COLO829 (cell line): ENCODE results near the gene KIF13A.
A peak's percentile ranks its signal among the peaks of the same experiment; 100 is the strongest.
"Not testable (repeated sequence)": the region's sequence is repeated elsewhere in the genome, so short reads cannot be mapped to it uniquely, and the experiment has no call there.

Experiments
- DNase-seq: peaks from one replicate; pipeline ENCODE4 v3.0.0; 2012; ENCODE audit warnings: low spot score

The KIF13A gene

DNA sequence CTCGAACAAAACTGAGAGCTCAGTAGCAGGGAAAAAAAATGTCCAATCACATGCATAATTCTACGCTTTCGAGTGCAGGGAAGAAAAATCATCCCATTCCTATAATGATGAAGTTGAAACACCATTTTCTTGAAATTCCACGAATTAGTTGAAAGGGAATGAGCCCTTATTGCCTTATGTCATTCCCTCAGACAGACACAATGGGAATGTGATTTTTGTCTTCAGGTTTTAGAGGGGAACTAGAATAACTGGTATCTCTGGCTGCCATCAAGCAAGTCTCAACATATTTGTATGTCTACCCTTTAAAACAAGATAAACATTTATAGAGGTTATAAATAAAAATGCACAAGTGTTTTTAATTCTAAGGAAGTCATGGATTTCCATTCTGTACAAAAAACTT, 87.9 kb downstream of the KIF13A start:
- no peak for DNase-seq

DNA sequence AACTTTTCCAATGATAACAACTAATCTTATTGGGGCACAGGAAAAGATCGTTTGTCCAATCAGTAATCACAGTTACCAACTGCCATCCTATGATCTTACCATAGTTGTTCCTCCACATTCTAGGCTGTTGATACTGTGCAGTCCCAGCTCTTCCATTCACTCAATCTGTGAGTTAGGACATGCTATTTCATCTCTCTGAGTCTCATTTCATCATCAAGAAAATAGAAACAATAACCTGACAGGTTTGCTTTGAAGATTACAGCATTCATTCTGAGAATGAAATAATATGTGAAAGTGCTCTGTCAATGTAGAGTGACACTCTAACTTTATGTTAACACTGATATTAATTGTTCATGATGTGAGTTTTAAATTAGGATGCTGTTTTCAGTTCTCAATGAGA, 89.8 kb downstream of the KIF13A start:
- DNase-seq = no peak

DNA sequence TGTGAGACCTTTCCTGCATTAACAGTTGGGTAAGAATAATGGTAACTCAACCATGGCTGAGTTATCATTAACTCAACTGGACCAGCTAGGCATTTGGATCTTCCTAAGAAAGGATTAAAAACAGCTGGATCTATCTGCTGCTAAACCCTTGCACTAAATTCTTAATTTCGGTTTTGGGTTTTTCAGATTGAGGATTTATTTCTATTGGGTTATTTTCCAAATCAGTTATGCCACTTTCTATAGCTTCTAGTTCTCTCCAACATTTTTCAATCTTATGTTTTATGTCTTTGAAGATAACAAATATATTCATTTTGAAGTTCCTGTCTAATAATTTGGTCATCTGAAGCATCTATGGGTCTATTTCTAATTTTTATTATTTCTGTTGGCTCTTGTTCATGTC, 92.5 kb downstream of the KIF13A start:
- DNase-seq = no peak

- DNase-seq = no peak
Measured at GRCh38 chr6:17894191-17894590, 93.2 kb downstream of the KIF13A start.

GRCh38 chr6:17892097-17892686, 95.2 kb downstream of the KIF13A start:
- DNase-seq = no peak

GRCh38 chr6:17890309-17890708, 97.1 kb downstream of the KIF13A start:
- DNase-seq = no peak

DNA sequence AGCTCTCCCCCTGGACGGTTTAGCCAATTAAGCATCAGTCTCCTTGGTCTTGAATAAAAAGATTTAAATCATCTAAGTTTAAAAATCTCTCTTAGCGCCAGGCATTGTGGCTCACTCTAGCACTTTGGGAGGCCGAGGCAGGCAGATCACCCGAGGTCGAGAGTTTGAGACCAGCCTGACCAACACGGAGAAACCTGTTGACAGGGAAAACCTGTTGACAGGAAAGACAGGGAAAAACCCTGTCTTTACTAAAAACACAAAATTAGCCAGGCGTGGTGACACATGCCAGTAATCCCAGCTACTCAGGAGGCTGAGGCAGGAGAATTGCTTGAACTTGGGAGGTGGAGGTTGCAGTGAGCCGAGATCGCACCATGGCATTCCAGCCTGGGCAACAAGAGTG, 97.7 kb downstream of the KIF13A start:
- not testable (repeated sequence) for DNase-seq

DNA sequence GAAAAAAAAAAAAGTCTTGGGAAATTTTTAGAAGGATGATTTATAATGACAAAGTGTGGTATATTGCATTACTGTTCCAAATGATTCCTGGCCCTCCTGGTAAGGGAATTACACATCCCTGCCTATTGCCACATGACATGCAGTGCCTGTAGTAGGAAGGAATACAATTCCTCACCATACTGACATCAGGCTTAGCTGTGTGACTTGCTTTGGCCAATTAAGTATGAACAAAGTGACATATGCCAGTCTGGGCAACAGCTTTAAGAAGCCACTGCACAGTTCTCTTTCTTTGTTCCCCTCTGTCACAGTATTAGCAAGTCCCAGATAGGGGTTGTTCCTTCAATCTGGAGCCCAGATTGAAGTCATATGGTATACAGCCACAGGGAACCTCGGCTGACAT, 100.5 kb downstream of the KIF13A start:
- DNase-seq = no peak

DNA sequence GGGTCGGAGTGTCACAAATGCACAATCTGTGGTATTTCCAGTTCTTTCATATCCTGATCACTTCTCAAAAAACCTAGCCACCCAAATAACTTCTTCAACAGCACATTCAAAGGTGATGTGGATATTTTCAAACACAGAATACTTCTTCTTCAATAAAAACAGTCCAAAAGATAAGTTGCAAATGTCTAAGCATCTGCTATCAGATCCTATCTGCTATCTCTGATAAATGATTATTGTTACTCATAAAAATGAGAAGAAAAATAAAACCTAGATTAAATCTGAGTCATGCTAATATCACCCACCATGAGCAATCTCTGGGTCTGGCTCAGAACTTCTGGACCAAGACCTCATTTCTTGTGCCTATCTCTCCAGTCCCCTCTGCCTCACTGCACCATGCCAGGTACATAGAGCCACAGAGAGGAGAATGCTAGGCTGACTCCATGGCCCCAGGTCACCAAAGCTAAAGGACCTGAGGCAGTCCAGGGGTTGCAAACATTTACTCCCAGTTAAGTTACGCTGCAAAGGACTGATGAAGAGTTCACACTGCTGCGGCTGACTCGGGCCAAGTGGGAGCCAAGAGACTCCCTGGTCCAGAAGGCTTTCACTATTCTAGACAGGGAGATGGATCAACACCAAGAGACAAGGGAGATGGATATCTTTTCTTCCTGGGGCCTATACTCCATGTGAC, 101.4 kb downstream of the KIF13A start:
- no peak for DNase-seq

- DNase-seq = peak; percentile 48
Measured at GRCh38 chr6:17884498-17885478, 102.6 kb downstream of the KIF13A start.

- DNase-seq = no peak
Measured at GRCh38 chr6:17883665-17884497, 103.6 kb downstream of the KIF13A start.

- no peak for DNase-seq
Measured at GRCh38 chr6:17881085-17881858, 106.2 kb downstream of the KIF13A start.

GRCh38 chr6:17879184-17879583, 108.3 kb downstream of the KIF13A start:
- no peak for DNase-seq

DNA sequence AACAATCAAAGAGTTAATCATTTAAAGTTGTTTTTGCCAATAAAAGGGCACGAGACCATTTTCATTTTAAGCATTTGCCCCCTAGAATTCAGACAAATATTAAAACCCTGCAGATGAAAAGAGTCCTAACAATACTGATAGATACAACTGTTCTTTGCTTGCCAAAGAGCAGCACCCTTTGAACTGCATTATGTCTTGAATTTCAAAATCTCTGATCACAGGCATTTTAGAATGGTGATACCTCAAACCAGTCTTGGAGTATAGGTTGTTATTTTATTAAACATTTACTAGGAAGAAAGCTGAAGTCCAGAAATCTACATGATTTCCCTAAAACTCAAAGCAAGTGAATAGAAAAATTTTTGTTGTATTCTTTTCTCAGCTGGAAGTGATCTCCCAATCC, 108.7 kb downstream of the KIF13A start:
- no peak for DNase-seq

DNA sequence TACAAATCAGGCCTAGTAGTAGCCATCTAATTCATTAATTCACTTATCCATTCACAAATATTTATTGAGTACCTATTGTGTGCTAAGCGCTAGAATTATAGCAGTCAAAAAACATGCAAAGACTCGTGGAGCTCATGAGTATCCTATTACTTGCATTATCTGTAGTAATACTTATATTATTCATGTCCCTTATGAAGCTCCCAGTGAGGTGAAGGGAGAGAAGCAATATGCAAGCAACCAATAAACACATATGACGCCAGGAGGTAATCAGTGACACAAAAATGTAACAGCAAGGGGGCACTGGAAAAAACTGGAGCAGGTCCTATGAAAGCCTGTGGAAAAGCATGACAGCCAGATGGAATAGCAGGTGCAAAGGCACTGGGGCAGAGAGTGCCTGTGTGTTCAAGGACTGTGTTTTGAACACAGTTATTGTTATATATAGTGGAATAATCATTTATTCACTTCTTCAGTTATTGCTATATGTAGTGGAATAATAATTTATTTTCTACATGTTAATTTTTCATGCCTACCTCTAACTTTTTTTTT, 109.5 kb downstream of the KIF13A start:
- no peak for DNase-seq

DNA sequence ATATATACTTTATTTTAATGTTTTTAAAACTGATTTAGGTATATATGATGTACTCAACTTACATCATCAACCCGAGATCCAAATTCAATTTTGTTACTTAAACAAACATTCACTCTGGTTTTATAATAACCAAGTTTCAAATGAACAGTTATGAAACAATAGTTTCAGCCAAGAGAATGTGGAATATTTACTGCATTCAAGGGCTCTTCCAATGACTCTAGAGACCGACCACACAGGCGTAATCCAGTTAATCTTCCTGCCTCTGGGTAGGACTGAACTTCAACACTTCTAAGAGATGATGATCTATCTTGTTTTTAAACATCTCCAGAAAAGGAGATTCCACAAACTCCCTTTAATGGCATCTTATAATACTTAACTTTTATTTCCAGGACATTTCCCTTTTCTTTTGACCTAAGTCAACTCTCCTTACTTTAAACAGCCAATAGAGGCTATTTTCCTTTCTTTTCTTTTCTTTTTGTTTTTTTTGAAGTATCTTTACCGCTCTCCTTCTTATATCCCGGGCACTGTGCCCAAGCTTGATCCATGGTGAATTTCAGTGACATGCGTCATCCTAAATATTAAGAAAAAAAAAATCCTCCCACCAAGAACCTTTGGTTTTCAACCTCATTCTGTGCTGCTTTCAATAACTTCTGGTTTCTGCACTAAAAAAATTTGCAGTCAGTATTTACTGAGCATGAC, 110.1 kb downstream of the KIF13A start:
- DNase-seq = no peak

- no peak for DNase-seq
Measured at GRCh38 chr6:17874753-17875152, 112.7 kb downstream of the KIF13A start.

- no peak for DNase-seq
Measured at GRCh38 chr6:17872908-17873307, 114.5 kb downstream of the KIF13A start.

DNA sequence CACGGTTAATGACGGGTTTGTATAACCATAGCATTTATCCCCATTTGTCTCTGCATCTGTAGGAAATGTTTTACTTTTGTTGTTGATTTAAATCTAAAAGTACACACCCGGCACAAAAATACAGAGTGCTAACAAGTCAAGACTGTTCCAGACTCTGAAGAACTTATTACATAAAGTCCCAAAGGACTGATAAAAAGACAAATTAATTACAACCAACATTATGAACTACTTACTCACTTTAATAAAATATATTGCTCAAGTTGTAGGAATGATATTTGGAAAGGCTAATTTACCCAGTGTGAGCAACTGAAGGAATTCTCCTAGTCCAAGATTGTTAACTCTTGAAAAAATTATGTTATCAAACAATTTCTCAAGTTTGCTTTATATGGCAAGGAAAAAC, 115.6 kb downstream of the KIF13A start:
- no peak for DNase-seq

DNA sequence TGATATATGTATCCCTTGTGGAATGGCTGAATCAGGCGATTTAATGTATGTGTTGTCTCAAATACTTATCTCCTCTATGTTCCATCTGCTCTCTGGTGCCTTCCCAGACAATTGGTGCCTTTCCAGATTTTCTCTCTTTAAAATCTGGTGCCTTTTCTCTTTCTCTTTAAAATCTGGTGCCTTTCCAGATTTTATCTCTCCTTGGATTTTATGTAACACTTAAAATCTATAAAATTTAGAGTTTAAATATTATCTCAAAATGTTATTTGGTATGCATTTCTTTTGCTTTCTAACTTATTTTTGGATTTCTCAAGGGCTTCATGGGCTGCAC, 116.3 kb downstream of the KIF13A start:
- no peak for DNase-seq
